NCI-H2107 treated with DMSO at 0.1 percent for 48 hours (cell line): ENCODE results near the gene CSMD2.

Experiments
- DNase-seq: peaks from one replicate; lab custom pipeline; 2025; ENCODE audit not compliant: unreplicated experiment; lab: John Stamatoyannopoulos, UW

Gene CSMD2

GRCh38 chr1:33970148-33970825 lies 194.7 kb downstream of the CSMD2 start:
- no peak for DNase-seq

GRCh38 chr1:33966346-33967141 lies 198.5 kb downstream of the CSMD2 start:
- DNase-seq: no peak

DNA sequence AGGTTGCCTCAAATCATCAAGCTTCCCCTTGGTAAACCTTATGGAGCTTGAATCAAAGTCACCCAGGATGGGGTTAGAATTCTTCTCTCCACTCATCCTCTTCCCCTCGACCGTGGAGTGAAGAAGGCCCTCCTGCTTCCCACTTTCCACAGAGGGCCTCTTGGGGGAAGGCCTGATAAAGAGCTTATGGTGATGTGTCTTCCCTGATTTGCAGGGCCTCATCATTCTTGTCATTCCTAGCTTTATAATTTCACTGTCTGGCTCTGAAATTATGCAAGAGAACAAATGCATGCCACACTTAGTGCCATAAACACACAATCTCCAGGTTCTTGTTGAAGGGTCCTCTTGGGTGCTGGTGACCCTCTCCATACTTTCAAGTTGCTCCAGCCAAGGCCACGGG lies 199.9 kb downstream of the CSMD2 start:
- DNase-seq: no peak

GRCh38 chr1:33962061-33962460 lies 203.0 kb downstream of the CSMD2 start:
- DNase-seq: no peak

DNA sequence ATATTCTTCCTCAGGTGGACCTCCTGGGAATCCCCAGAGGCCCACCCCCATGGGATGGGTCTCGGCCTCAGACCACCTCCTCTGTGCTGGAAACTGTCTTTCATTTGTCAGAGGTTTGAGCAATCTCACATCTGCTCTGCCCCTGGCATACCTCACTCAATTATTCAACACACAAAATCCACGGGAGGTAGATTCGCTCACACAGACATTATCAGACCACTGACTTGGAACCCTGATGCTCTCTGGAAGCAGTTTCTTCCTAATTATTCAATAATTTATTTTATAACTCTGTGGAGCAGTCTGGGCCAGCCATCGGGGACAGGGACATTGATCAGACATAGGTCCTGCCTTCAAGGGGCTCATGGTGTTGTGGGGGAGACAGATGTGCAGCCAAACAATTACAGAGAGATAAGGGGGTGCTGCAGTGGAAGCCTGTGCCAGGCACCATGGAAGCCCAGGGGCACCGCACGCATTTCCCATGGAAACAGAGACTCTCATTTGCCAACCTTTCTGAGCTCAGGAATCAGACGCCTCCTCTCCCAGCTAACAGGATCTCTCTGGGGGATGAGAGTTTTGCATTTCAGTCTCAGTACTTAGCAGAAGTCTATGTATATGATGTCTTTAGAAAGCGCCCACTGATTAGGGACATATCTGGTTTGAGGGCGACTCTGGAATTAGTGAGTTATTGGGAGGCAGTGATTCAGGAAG lies 204.7 kb downstream of the CSMD2 start:
- no peak for DNase-seq

DNA sequence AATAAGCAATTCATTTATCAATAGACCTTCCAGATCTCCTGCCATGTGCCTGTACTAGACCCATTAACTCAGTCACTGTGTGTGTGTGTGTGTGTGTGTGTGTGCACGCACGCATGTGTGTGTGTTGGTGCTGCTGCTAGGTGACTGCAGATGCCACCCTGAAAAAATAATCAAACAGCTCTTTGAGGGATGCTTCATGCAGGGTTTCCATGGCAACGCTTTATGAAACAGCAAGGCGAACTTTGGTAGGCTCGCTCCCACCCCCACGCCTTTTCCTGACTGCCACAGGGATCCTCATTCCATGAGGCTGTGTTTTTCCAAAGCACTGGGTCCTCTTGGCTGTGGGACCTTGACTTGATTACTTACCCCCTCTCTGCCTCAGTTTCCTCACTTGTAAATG lies 207.2 kb downstream of the CSMD2 start:
- DNase-seq: no peak

- no peak for DNase-seq
Observed at GRCh38 chr1:33955096-33955495, 209.9 kb downstream of the CSMD2 start.

DNA sequence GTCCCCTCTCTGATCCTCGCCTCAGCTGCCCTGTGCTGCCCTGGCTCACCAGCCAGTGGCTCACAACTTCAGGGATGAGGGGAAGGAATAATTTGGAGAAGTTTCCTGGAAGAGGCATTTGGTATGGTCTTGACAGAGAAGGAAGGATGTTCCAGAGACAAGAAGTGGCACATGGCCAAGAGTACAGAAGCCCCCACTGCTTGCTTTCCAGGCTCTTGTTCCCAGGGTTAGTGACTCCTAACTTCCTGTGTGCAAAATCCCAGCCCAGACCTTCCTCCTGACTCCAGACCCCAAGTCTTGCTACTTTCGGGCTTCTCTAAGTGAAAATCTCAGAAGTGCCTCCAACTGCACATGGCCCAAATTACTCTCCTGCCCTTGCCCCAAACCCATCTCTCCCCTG lies 215.5 kb downstream of the CSMD2 start:
- no peak for DNase-seq

- no peak for DNase-seq
Observed at GRCh38 chr1:33948291-33948690, 216.7 kb downstream of the CSMD2 start.

- DNase-seq: no peak
Observed at GRCh38 chr1:33946836-33947235, 218.2 kb downstream of the CSMD2 start.

- no peak for DNase-seq
Observed at GRCh38 chr1:33944846-33945245, 220.2 kb downstream of the CSMD2 start.

GRCh38 chr1:33943978-33944377 lies 221.1 kb downstream of the CSMD2 start:
- DNase-seq: no peak

DNA sequence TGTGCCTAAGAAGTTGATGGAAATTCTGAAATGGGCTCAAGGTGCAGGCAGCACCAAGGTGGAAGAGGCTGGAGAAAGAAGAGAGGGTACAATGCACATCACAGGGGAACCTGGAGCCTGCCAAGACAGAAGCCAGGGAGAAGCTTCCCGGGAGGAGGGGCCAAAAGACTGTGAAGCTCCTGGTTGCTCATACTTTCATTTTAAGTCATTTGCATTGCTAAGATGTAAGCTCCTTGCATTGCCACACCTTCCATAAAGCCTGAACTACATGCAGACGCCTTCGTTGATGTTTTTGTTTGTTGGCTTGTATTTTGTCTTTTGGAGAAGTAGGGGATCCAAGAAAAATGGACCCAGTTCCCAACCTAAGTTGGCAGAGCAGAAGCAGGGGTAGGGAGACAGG lies 232.2 kb downstream of the CSMD2 start:
- DNase-seq: no peak

DNA sequence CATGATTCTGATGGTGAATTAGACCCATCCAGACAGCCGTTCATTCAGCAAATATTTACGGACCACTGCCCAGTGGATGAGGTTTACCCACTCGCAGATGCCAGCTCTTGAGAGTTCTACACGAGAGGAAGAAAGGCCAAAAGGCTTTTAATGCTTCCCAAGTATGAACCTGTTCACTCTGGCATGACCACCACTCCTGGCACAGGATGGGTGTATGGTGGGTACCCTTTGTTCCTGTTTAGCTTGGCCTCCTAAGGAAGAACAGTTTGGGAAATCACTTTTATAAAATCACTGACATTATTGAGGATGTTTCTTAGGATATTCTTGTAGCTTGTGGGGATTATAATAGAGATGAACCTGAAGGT lies 233.9 kb downstream of the CSMD2 start:
- DNase-seq: no peak

DNA sequence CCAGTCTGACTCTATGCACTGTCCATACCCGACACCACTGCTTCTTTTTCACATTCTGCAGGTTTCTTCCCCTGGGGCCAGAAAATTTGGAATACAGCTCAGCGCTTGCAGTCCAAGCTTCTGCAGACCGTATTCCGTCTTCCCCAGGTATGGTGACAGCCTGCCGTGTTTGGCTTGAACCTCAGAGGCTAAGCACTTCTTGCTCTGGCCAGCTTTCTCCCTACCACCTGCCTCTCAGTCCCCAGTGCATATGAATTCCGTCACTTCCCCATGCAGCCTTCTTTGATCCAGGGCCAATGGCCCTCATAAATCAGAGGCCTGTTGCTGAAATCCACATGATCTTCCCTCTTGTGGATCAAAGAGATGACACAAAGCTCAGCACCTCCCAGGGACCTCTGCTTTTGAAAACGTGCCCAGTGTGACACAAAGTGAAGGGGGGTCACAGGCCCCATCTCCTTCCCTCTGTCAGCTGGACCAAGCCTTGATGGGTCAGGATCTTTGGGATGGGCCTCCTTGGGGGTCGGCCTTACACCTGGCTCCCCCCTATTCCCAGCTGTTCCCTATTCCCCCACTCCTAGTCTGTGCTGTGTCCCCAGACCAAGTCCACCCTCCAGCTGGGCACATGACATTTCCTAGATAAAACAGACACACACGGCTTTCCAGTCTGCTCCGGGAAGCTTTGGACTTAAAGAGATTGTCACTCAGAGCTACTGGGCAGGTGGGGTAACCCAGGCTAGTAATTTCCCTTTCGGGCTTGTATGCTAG lies 234.5 kb downstream of the CSMD2 start:
- no peak for DNase-seq

DNA sequence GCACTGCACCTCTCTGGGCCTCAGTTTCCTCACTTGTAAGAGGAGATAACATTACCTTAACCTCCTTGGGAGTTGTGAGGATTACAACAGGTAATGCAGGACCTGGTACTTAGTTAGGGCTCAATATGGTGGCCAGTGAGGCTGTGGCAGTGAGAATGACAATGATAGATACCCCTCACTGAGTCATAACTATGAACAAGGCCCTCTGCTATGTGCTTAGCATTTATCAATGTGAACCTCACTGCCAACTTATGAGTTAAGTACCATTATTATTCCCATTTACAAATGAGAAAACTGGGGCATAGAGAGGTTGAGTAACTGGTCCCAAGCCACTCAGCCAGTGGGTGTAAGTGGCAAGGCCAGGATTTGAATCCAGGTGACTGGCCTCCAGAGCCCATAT lies 236.8 kb downstream of the CSMD2 start:
- no peak for DNase-seq

GRCh38 chr1:33927721-33928120 lies 237.3 kb downstream of the CSMD2 start:
- no peak for DNase-seq

DNA sequence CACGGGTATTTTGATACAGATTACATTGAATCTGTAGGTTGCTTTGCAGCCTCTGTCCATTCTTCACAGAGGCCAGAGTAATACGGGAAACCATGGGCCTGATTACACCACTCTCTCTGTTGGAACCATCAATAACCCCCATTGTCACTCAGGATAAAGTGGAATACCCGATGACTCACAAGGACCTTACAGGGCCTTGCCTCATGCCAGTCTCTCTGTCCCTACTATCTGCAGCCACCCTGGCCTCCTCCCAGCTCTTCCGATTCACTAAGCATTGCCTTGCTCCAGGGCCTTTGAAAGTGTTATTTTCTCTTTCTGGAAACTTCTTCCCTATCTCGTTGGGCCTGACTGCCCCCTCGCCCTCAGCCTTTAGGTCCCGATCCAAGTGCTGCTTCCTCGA lies 239.4 kb downstream of the CSMD2 start:
- DNase-seq: no peak

DNA sequence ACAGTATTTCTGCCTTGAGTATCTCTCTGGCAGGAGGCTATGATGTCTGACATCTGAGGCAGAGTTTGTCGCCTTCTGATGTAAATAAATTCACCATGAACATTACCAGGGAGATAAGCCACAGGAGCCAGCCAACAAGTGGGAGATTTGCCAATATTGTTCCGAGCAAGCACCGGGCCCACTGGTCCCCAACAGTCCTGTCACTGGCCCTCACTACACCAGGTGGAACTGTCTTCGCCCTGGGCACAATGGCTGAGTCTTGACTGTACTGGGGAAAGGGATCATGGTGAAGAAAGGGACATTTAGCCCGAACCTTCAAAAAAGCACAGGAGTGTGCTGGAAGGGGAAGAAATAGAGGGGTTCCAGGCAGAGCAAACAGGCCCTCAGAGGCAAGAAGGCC lies 243.7 kb downstream of the CSMD2 start:
- no peak for DNase-seq

DNA sequence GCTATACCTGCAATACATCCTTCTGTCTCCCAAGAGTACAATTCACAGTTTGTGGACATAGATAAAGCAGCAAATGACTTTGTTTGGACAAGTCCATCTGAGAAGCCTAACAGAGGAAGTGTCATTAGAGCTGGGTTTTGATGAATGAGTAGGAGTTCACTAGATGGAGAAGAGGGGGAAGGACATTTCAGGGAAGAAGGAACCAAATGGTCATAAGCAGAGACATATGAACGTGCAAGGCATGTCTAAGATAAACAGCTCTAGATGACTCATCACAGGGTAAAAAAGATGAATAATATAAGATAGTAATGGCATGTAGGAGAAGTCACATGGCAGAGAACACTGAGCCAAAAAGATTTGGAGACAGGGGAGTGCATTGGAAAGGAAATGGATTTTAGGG lies 246.7 kb downstream of the CSMD2 start:
- DNase-seq: no peak

DNA sequence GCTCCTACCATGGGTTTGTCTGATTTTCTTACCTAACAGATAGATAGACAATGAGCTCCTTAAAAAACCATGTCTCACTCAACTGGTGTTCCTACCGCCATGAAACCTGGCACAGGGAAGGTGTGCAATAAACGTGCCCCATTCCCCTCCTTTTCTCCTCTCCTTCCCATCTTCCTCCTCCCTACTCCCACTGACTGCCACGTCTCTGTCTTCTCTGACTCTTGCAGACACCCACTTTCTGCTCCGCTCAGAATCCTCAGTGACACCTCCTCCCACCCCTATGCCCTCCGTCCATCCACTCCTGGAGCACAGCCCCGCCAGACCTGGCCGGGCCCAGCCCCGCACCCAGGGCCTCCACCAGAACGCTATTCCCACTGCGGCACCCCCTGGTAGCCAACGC lies 248.2 kb downstream of the CSMD2 start:
- DNase-seq: no peak
